GM12878 (cell line): ENCODE measurements around the gene WBP1L. TPM values are rescaled to one million over a fixed set of nuclear protein-coding genes. Genes with fewer than 3 reads are reported as not detected.

Experiments used
- CHD1 ChIP-seq: IDR thresholded peaks from 2 replicates; pipeline ENCODE4 v1.6.1; 2012; ENCODE audit warnings: low read depth, low read length, improper control_type of control experiment
- JUND ChIP-seq: IDR thresholded peaks from 2 replicates; pipeline ENCODE4 v1.6.1; 2012; ENCODE audit warnings: low read depth, mild to moderate bottlenecking, low read length, improper control_type of control experiment, moderate library complexity
- NFIC ChIP-seq: IDR thresholded peaks from 2 replicates; pipeline ENCODE4 v1.6.1; 2012; ENCODE audit warnings: low read depth, mild to moderate bottlenecking, inconsistent platforms, low read length, moderate library complexity
- NRF1 ChIP-seq: conservative IDR thresholded peaks from 2 replicates; pipeline ENCODE4 v1.6.1; 2011; ENCODE audit warnings: mild to moderate bottlenecking, low read depth, low read length, improper control_type of control experiment
- POLR2AphosphoS2 ChIP-seq: IDR thresholded peaks from 2 replicates; pipeline ENCODE4 v1.6.1; 2011; ENCODE audit warnings: low read depth, mild to moderate bottlenecking, low read length, improper control_type of control experiment, moderate library complexity
- polyA plus RNA-seq, 11 experiments: library from polyadenylated mRNA; depleted of rRNA in 4 of 11; unstranded in 6 of 11; stranded (reverse) in 5 of 11; fragments of >200 nt; fragmentation: Nextera tagmentation in 4 of 11; fragmentation: Illumina TruSeq in 1 of 11; extraction: Ambion mirVana in 4 of 11; extraction: Trizol in 1 of 11; gene quantifications; 1 replicate in 1 of 11; 2 replicates in 10 of 11; pipeline versions ENCODE4 v1.2.1 to v1.2.3, GENCODE V29; 2011 to 2016; ENCODE audit warnings: inconsistent platforms in 2 of 11, missing spikeins in 2 of 11, low read depth in 1 of 11
- small RNA-seq: library from RNA; depleted of rRNA; stranded (forward); fragments of <200 nt; gene quantifications from one replicate; pipeline ENCODE3, GENCODE V24; 2014
- total RNA-seq, 4 experiments: library from RNA; depleted of rRNA in 3 of 4; stranded (reverse); fragments of >200 nt in 3 of 4; fragmentation: Illumina TruSeq in 1 of 4; extraction: Trizol in 1 of 4; gene quantifications; 2 replicates each; pipeline versions ENCODE4 v1.2.1 to v1.2.3, GENCODE V29; 2013 to 2021

The WBP1L gene
- total and polyA plus RNA-seq, 10 of the 15 experiments (the other 5 are each of a cell fraction or from before 2014, with no cell fraction given), result 3.7 to 18.8 (median 12.3) TPM

- TF ChIP-seq POLR2AphosphoS2, result no peak
- no peak for TF ChIP-seq NRF1
- TF ChIP-seq CHD1, result no peak
- TF ChIP-seq JUND, result no peak
- TF ChIP-seq NFIC, result no peak
- TF ChIP-seq, all 136 proteins: peak for 0
These were observed 121.9 kb downstream of the WBP1L start (continued) for GRCh38 chr10:102865620-102866019.

Small RNAs within 50 kb of the gene (small RNA-seq; reads per million reads assigned to genes)
- not detected for gene RNU6-1231P

Other genes starting within 250 kb of the WBP1L start
Only the 7 nearest of the 9 such genes appear.
- 18.7 and 19.0 TPM in 2 replicates for gene TRIM8, start 99.5 kb upstream of the WBP1L start, total RNA-seq (2014; rRNA removed)
- 13.5 and 15.9 TPM in 2 replicates for gene TRIM8, start 99.5 kb upstream of the WBP1L start, total RNA-seq (2014; rRNA removed; fragmentation: Illumina TruSeq; extraction: Trizol)
- 44.2 and 53.2 TPM in 2 replicates for gene TRIM8, start 99.5 kb upstream of the WBP1L start, total RNA-seq (2021)
- 16.6 and 26.9 TPM in 2 replicates for gene TRIM8, start 99.5 kb upstream of the WBP1L start, polyA plus RNA-seq (2011; rRNA removed)
- gene TRIM8, start 99.5 kb upstream of the WBP1L start, polyA plus RNA-seq (2014; fragmentation: Illumina TruSeq; extraction: Trizol), result 9.9 and 22.4 TPM in 2 replicates
- 1 to 10 TPM; 7.9 to 9.5 TPM for gene TRIM8, start 99.5 kb upstream of the WBP1L start, polyA plus RNA-seq (2014; fragmentation: Nextera tagmentation; extraction: Ambion mirVana)
- 33.5 and 37.5 TPM in 2 replicates for gene TRIM8, start 99.5 kb upstream of the WBP1L start, polyA plus RNA-seq (2014; rRNA removed)
- 10 to 100 TPM; 27.3 to 27.6 TPM for gene TRIM8, start 99.5 kb upstream of the WBP1L start, polyA plus RNA-seq (2016; fragmentation: Nextera tagmentation; extraction: Ambion mirVana)
- 4.9 and 6.2 TPM in 2 replicates for gene ARL3, start 29.6 kb upstream of the WBP1L start, total RNA-seq (2014; rRNA removed)
- gene ARL3, start 29.6 kb upstream of the WBP1L start, total RNA-seq (2014; rRNA removed; fragmentation: Illumina TruSeq; extraction: Trizol), result 6.6 and 7.2 TPM in 2 replicates
- 7.7 TPM in 2 replicates for gene ARL3, start 29.6 kb upstream of the WBP1L start, total RNA-seq (2021)
- 11.3 and 14.0 TPM in 2 replicates for gene ARL3, start 29.6 kb upstream of the WBP1L start, polyA plus RNA-seq (2011; rRNA removed)
- 10.6 and 13.7 TPM in 2 replicates for gene ARL3, start 29.6 kb upstream of the WBP1L start, polyA plus RNA-seq (2014; fragmentation: Illumina TruSeq; extraction: Trizol)
- gene ARL3, start 29.6 kb upstream of the WBP1L start, polyA plus RNA-seq (2014; fragmentation: Nextera tagmentation; extraction: Ambion mirVana), result 10 to 100 TPM; 21.0 to 26.1 TPM
- 8.5 and 9.7 TPM in 2 replicates for gene ARL3, start 29.6 kb upstream of the WBP1L start, polyA plus RNA-seq (2014; rRNA removed)
- 10 to 100 TPM; 21.9 to 22.2 TPM for gene ARL3, start 29.6 kb upstream of the WBP1L start, polyA plus RNA-seq (2016; fragmentation: Nextera tagmentation; extraction: Ambion mirVana)
- gene SFXN2, start 29.3 kb upstream of the WBP1L start, total RNA-seq (2014; rRNA removed), result 11.9 and 13.8 TPM in 2 replicates
- 14.9 and 17.5 TPM in 2 replicates for gene SFXN2, start 29.3 kb upstream of the WBP1L start, total RNA-seq (2014; rRNA removed; fragmentation: Illumina TruSeq; extraction: Trizol)
- 16.8 and 22.1 TPM in 2 replicates for gene SFXN2, start 29.3 kb upstream of the WBP1L start, total RNA-seq (2021)
- 16.3 and 21.6 TPM in 2 replicates for gene SFXN2, start 29.3 kb upstream of the WBP1L start, polyA plus RNA-seq (2011; rRNA removed)
- 16.1 and 19.5 TPM in 2 replicates for gene SFXN2, start 29.3 kb upstream of the WBP1L start, polyA plus RNA-seq (2014; fragmentation: Illumina TruSeq; extraction: Trizol)
- 1 to 10 TPM; 8.8 to 9.6 TPM for gene SFXN2, start 29.3 kb upstream of the WBP1L start, polyA plus RNA-seq (2014; fragmentation: Nextera tagmentation; extraction: Ambion mirVana)
- 17.2 and 22.5 TPM in 2 replicates for gene SFXN2, start 29.3 kb upstream of the WBP1L start, polyA plus RNA-seq (2014; rRNA removed)
- gene SFXN2, start 29.3 kb upstream of the WBP1L start, polyA plus RNA-seq (2016; fragmentation: Nextera tagmentation; extraction: Ambion mirVana), result 10 to 100 TPM; 19.9 to 20.5 TPM
- not detected in 2 replicates for gene CYP17A1, start 93.5 kb downstream of the WBP1L start, total RNA-seq (2014; rRNA removed)
- gene CYP17A1, start 93.5 kb downstream of the WBP1L start, total RNA-seq (2014; rRNA removed; fragmentation: Illumina TruSeq; extraction: Trizol), result not detected in 2 replicates
- gene CYP17A1, start 93.5 kb downstream of the WBP1L start, total RNA-seq (2021), result 1.9 and 2.1 TPM in 2 replicates
- not detected in 2 replicates for gene CYP17A1, start 93.5 kb downstream of the WBP1L start, polyA plus RNA-seq (2011; rRNA removed)
- gene CYP17A1, start 93.5 kb downstream of the WBP1L start, polyA plus RNA-seq (2014; fragmentation: Illumina TruSeq; extraction: Trizol), result not detected in 2 replicates
- gene CYP17A1, start 93.5 kb downstream of the WBP1L start, polyA plus RNA-seq (2014; fragmentation: Nextera tagmentation; extraction: Ambion mirVana), result not detected
- gene CYP17A1, start 93.5 kb downstream of the WBP1L start, polyA plus RNA-seq (2014; rRNA removed), result not detected in 2 replicates
- gene CYP17A1, start 93.5 kb downstream of the WBP1L start, polyA plus RNA-seq (2016; fragmentation: Nextera tagmentation; extraction: Ambion mirVana), result not detected
- 8.2 and 12.2 TPM in 2 replicates for gene BORCS7, start 110.3 kb downstream of the WBP1L start, total RNA-seq (2014; rRNA removed)
- 10.8 and 11.7 TPM in 2 replicates for gene BORCS7, start 110.3 kb downstream of the WBP1L start, total RNA-seq (2014; rRNA removed; fragmentation: Illumina TruSeq; extraction: Trizol)
- 4.6 and 6.6 TPM in 2 replicates for gene BORCS7, start 110.3 kb downstream of the WBP1L start, total RNA-seq (2021)
- gene BORCS7, start 110.3 kb downstream of the WBP1L start, polyA plus RNA-seq (2011; rRNA removed), result 23.5 and 25.5 TPM in 2 replicates
- gene BORCS7, start 110.3 kb downstream of the WBP1L start, polyA plus RNA-seq (2014; fragmentation: Illumina TruSeq; extraction: Trizol), result 8.2 and 14.1 TPM in 2 replicates
- 10 to 100 TPM; 14.9 to 19.2 TPM for gene BORCS7, start 110.3 kb downstream of the WBP1L start, polyA plus RNA-seq (2014; fragmentation: Nextera tagmentation; extraction: Ambion mirVana)
- 9.4 and 13.0 TPM in 2 replicates for gene BORCS7, start 110.3 kb downstream of the WBP1L start, polyA plus RNA-seq (2014; rRNA removed)
- 10 to 100 TPM; 13.6 to 15.2 TPM for gene BORCS7, start 110.3 kb downstream of the WBP1L start, polyA plus RNA-seq (2016; fragmentation: Nextera tagmentation; extraction: Ambion mirVana)
- gene AS3MT, start 125.5 kb downstream of the WBP1L start, total RNA-seq (2014; rRNA removed), result 0.11 and 0.38 TPM in 2 replicates
- gene AS3MT, start 125.5 kb downstream of the WBP1L start, total RNA-seq (2014; rRNA removed; fragmentation: Illumina TruSeq; extraction: Trizol), result 0.78 and 1.0 TPM in 2 replicates
- not detected in 2 replicates for gene AS3MT, start 125.5 kb downstream of the WBP1L start, total RNA-seq (2021)
- 0.45 and 0.72 TPM in 2 replicates for gene AS3MT, start 125.5 kb downstream of the WBP1L start, polyA plus RNA-seq (2011; rRNA removed)
- gene AS3MT, start 125.5 kb downstream of the WBP1L start, polyA plus RNA-seq (2014; fragmentation: Illumina TruSeq; extraction: Trizol), result 0.67 and 0.79 TPM in 2 replicates
- gene AS3MT, start 125.5 kb downstream of the WBP1L start, polyA plus RNA-seq (2014; fragmentation: Nextera tagmentation; extraction: Ambion mirVana), result under 1 TPM; 0.14 to 0.33 TPM
- 0.48 and 0.64 TPM in 2 replicates for gene AS3MT, start 125.5 kb downstream of the WBP1L start, polyA plus RNA-seq (2014; rRNA removed)
- gene AS3MT, start 125.5 kb downstream of the WBP1L start, polyA plus RNA-seq (2016; fragmentation: Nextera tagmentation; extraction: Ambion mirVana), result under 1 TPM in 1 of 2 experiments, not detected in 1; 0.21 TPM
- 4.3 and 7.1 TPM in 2 replicates for gene CNNM2, start 174.3 kb downstream of the WBP1L start, total RNA-seq (2014; rRNA removed)
- gene CNNM2, start 174.3 kb downstream of the WBP1L start, total RNA-seq (2014; rRNA removed; fragmentation: Illumina TruSeq; extraction: Trizol), result 2.2 and 2.3 TPM in 2 replicates
- gene CNNM2, start 174.3 kb downstream of the WBP1L start, total RNA-seq (2021), result 5.6 and 7.3 TPM in 2 replicates
- gene CNNM2, start 174.3 kb downstream of the WBP1L start, polyA plus RNA-seq (2011; rRNA removed), result 1.7 and 3.4 TPM in 2 replicates
- gene CNNM2, start 174.3 kb downstream of the WBP1L start, polyA plus RNA-seq (2014; fragmentation: Illumina TruSeq; extraction: Trizol), result 2.6 and 3.4 TPM in 2 replicates
- gene CNNM2, start 174.3 kb downstream of the WBP1L start, polyA plus RNA-seq (2014; fragmentation: Nextera tagmentation; extraction: Ambion mirVana), result under 1 TPM; 0.18 to 0.33 TPM
- 2.4 and 2.5 TPM in 2 replicates for gene CNNM2, start 174.3 kb downstream of the WBP1L start, polyA plus RNA-seq (2014; rRNA removed)
- gene CNNM2, start 174.3 kb downstream of the WBP1L start, polyA plus RNA-seq (2016; fragmentation: Nextera tagmentation; extraction: Ambion mirVana), result 1 to 10 TPM; 2.0 to 3.6 TPM